DMS 273 (cell line): ENCODE results near the gene SLC39A12.
"Not testable (repeated sequence)": the region's sequence is repeated elsewhere in the genome, so short reads cannot be mapped to it uniquely, and the experiment has no call there.

Experiments
- DNase-seq: peaks from one replicate; lab custom pipeline; 2025; ENCODE audit not compliant: unreplicated experiment; lab: John Stamatoyannopoulos, UW

Gene SLC39A12

DNA sequence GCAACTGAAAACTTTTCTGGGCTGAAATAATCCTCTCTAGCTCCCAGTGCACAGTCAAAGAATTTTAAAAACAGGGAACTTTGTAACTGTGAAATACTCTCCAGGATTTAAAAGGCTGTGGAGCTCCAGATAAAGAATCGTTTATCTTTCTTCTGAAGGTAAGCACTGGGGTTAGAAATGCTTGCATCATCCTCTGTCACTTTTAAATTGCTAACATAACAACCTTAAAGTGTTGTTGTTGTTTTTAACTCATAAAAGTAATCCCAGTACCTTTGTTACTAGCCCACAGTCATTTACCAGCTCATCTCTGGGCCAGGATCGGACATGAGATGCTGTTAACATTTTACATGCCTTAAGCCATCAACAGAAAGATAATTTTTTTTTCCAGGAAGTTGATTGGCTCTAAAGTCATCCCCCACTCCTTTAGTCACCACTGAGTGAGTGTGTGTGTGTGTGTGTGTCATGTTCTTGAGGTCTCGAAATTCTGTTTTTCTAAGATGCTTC, at the start of gene SLC39A12:
Gene SLC39A12, plus strand, starts transcription at position 51 of the 504 bp plus-strand sequence. CDS start 1,359 bp downstream, outside the sequence.
- no peak for DNase-seq

DNA sequence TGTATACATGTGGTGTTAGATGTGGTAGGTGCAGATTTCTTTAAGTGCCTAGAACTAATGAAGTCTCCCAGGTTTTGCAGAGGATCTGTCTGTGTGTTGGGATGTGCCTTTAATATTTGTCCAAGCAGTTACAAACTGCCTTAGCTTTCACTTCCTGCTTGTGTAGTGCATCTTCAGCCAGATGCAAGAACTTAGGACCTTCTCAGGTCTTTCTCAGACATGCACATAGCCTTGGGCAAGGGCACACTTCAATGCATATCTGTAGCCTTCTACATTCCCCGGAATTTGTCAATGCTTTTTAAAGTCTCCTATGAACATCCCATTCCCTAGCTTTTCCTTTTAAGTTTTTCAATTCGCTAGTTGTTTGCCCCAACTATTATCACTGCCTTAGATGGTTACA, 47.2 kb upstream of the SLC39A12 start:
- DNase-seq = no peak

DNA sequence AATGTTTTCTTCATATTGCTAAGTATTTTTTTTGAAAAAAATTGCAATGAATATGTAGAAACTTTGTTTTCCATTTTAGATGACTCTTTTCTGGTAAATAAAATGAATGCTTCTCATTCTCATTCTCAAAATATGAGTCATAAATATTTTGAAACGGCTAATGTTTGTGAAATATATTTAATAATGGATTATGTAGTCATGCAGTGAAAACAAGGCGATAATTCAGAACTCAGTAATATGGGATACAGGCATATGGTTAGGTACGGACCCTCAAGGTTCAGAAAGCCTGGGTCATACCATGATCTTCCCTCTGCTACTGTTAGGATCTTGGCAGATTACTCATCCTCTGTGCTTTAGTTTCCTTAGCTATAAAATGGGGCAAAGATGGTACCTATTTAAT, 46.2 kb upstream of the SLC39A12 start:
- no peak for DNase-seq

DNA sequence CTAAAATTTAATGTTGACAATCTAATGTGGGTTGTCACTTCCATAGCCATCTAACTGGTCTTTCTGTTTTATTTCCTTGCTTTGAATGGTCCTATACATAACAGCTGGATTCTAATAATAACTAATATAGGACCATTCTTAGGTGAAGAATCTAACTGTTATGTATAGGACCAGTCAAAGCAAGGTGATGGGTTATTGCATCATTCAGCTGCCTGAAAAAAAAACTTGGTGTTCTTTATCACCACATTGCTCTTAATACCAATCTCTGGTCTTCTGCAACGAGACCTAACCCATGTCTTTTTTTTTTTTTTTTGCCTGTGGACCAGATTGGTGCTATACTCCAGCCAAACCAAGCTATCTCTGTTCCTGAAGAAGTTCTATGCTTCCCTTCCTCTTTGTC, 45.7 kb upstream of the SLC39A12 start:
- DNase-seq = no peak

DNA sequence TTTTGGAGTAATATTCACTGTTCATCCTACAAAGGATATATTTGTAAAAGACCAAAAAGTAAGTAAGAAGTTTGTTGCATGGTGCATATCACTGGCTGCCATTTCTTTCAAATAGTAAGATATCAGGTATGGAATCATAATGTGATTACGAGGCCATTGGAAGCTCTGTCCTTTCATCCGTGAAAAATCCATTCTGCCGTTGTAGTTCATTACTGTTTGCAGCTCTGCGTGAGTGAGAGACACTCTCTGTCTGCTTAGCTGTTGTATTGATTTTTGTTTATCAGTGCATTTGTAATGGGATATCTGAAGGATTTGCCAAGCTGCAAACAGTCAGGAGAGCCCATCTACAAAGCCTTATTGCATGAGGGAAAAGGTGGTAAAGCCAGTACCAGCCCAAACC, 44.1 kb upstream of the SLC39A12 start:
- no peak for DNase-seq

DNA sequence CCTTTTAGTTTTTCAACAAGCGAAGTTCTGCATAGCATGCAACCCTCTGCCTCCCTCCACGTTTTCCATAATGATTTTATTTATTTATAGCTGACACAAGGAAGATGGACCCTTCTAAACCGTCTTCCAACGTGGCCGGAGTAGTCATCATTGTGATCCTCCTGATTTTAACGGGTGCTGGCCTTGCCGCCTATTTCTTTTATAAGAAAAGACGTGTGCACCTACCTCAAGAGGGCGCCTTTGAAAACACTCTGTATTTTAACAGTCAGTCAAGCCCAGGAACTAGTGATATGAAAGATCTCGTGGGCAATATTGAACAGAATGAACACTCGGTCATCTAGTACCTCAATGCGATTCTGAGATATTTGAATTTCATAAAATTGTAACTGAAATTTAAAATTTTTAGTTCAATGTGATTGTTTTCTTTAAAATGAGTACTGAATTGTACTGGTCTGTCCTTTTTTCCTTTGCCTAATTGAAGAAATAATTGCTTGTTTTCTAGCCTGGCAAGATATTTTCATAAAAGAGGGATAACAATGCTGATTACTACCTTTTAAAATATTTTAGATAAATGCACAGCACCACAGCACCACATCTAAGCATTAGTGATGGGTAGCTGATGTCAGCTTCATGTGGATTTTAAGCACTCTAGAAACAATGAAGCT, 41.5 kb upstream of the SLC39A12 start:
- peak; percentile 54 for DNase-seq

GRCh38 chr10:17912754-17913153, 39.0 kb upstream of the SLC39A12 start:
- no peak for DNase-seq

- DNase-seq = no peak
Measured at GRCh38 chr10:17913604-17914003, 38.1 kb upstream of the SLC39A12 start.

GRCh38 chr10:17914169-17915045, 37.3 kb upstream of the SLC39A12 start:
- no peak for DNase-seq

- no peak for DNase-seq
Measured at GRCh38 chr10:17915181-17915580, 36.5 kb upstream of the SLC39A12 start.

GRCh38 chr10:17918187-17918903, 33.4 kb upstream of the SLC39A12 start:
- DNase-seq = no peak

DNA sequence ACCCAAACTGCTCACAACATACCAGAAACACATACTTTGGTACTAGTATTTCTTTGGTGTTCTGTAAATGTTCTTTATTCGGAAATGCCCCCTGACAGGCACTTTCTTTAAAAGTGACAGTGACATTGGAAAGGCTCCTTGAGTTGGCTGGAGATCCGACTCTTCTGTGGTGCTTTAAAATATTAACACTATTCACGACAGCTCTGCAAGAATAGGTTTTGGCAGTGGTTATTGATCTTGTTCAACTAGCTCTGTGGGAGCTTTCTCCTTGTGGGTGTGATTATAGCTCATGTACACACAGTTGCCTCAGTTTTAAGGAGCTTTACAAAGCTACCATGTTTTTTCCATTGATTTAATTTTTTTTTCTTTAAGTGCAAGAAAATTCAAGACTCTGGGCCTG, 30.3 kb upstream of the SLC39A12 start:
- no peak for DNase-seq

DNA sequence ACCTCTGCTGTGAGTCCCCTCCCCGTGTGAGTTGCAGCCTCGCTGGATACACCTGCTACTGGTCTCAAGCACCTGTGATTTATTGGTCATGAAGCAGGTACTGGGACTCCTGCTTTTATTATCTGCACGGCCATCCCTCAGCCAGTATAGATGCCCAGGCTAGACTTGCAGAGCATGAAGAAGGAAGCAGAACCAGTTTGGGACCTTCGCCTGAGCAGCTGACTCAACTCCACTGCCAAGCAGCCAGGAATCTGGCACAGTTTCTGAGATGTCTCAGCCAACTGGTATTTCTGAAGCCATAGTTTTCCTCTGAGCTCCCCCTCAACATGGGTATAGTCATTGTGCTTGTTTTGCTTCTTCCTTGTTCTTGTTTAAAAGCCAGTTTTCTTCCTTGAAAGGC, 28.0 kb upstream of the SLC39A12 start:
- DNase-seq = no peak

DNA sequence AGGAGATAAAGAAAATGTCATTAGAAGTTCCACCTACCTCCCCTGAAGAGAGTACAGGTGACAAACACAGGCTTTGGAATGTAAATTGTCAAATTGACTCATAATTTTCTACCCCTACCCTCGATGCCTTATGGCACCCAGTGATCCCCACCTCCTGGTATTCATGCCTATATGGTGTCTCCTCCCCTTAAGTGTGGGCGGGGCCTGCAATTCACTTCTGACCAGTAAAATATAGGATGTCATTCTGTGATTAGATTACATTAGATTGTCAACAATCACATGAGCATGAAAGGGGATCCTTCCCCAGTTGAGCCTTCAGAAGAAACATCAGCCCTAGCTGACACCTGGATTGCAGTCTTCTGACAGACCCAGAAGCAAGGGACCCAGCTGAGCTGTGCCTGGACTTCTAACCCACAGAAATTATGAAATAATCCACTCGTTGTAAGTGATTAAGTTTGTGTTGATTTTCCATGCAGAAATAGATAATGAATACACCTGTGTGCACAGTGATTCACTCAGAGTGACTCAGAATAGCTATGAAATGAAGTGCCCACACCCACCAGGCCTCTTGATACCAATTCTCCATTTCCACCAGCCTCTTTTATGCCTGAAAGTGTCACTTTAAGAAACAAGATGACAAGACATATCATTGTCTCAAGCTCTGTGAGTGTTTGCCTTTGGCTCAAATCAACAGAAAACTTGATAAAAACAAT, 8.5 kb upstream of the SLC39A12 start:
- DNase-seq = no peak

- not testable (repeated sequence) for DNase-seq
Measured at GRCh38 chr10:17950269-17950668, 1.4 kb upstream of the SLC39A12 start.

DNA sequence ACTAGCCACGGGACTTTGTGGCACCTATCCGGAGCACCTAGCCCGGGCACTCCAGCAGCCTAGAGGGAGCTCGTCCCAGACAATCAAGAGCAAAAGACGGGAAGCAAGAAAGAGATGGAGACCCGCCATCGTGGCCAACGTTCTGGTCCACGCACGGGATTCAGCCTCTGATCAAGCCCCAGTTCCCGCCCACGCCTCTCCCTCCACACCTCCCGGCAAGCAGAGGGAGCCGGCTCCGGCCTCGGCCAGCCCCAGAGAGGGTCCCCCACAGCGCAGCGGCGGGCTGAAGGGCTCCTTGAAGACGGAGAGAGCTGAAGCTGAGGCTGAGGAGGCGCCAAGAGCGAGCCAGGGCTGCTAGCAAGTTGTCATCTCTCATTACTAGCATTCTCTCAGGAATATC, 992 bp upstream of the SLC39A12 start:
- no peak for DNase-seq

DNA sequence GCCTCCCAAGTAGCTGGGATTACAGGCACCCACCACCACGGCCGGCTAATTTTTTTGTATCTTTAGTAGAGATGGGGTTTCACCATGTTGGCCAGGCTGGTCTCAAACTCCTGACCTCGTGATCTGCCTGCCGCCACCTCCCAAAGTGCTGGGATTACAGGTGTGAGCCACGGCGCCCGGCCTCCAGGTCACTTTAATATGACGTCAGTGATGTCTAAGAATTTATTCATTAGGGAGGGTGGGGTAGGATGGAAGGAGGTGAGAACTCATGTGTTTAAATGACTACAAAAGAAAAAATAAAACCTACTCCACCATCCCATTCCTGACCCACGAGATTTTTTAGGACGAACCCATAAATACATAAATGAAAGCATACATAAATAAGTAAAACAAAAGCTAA, 2.7 kb downstream of the SLC39A12 start:
- DNase-seq = not testable (repeated sequence)

- no peak for DNase-seq
Measured at GRCh38 chr10:17954861-17955260, 3.1 kb downstream of the SLC39A12 start.

DNA sequence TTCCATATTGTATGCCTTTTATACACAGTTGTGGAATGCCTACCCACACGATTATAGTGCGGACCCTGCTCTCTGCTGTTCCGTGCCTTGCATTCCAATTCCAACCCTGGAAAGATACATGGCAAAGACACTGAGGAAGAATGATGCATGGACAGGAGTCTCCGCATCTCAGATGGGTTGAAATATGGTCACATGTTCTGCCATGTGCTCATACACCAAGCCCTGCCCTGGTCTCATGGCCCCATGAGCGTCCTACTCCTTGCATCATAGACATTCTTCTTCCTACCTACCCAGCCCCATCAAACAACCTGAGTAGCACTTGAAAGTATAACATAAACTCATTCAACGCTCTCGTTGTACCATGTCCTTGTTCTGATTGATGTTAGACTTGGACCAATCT, 6.3 kb downstream of the SLC39A12 start:
- no peak for DNase-seq

DNA sequence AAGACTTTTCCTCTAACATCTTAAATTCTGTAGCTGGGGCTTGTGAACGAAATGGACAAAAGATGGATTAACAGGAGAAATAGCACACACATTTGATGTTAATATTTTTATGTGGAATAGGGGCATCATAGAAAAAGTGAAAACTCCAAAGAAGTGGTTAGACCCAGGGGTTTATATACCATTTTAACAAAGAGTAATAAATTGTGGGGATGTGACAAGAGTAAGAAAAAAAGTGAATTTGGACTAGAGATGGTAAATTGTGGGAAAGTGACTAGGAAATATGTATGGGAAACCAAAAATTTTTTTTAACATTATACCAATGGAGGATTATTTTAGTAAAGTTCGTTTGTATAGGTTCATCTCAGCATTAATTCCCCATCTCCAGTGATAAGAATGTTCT, 8.2 kb downstream of the SLC39A12 start:
- DNase-seq = no peak
